Keratinocyte (primary cell): ENCODE data around the gene FRY. TPM values are rescaled to one million over a fixed set of nuclear protein-coding genes. Genes with fewer than 3 reads are reported as not detected.

Source experiments
- DNase-seq: peaks from one replicate; pipeline ENCODE4 v3.0.0-alpha.2; 2011; ENCODE audit warnings: low read depth, missing footprints, low spot score
- FAIRE-seq: peaks from 2 replicates; lab custom pipeline; 2011; peaks lifted over from hg19 to GRCh38; lab: Jason Lieb, UNC
- H2AFZ ChIP-seq: 2 replicates; pipeline ENCODE4 v1.6.0; 2012; ENCODE audit warnings: low read length, control low read depth, inconsistent platforms; ENCODE audit not compliant: control insufficient read depth
- H3K27ac ChIP-seq: 2 replicates; pipeline ENCODE4 v1.5.1; 2011; ENCODE audit warnings: low read length; ENCODE audit not compliant: control insufficient read depth, insufficient read depth
- H3K27me3 ChIP-seq: 3 replicates; pipeline ENCODE4 v1.6.0; 2011; ENCODE audit warnings: low read length; ENCODE audit not compliant: control insufficient read depth, insufficient read depth; ENCODE audit errors: extremely low read depth
- H3K36me3 ChIP-seq, 2 experiments: 2 replicates in 1 of 2; 3 replicates in 1 of 2; pipeline ENCODE4 v1.5.1; 2011; ENCODE audit warnings: low read length in 2 of 2, mild to moderate bottlenecking in 1 of 2; ENCODE audit not compliant: control insufficient read depth in 2 of 2, insufficient read depth in 2 of 2; ENCODE audit errors: extremely low read depth in 1 of 2
- H3K4me1 ChIP-seq: 3 replicates; pipeline ENCODE4 v1.5.1; 2011; ENCODE audit warnings: low read length; ENCODE audit not compliant: control insufficient read depth, insufficient read depth; ENCODE audit errors: extremely low read depth
- H3K4me2 ChIP-seq: 3 replicates; pipeline ENCODE4 v1.6.0; 2011; ENCODE audit warnings: low read depth, low read length; ENCODE audit not compliant: control insufficient read depth, insufficient read depth; ENCODE audit errors: extremely low read depth
- H3K4me3 ChIP-seq, 3 experiments: fragments of 200-600 bp in 1 of 3; sonication (generic) in 1 of 3; 2 replicates in 2 of 3; 3 replicates in 1 of 3; pipeline ENCODE4 v1.5.1; 2011 to 2016; ENCODE audit warnings: low read length in 3 of 3, mild to moderate bottlenecking in 3 of 3, control low read depth in 2 of 3, inconsistent platforms in 1 of 3, low read depth in 1 of 3, mixed read lengths in 1 of 3, mixed run types in 1 of 3, moderate library complexity in 1 of 3; ENCODE audit not compliant: control insufficient read depth in 2 of 3, insufficient read depth in 2 of 3; ENCODE audit errors: extremely low read depth in 1 of 3
- H3K79me2 ChIP-seq: 2 replicates; pipeline ENCODE4 v1.6.0; 2012; ENCODE audit warnings: low read length; ENCODE audit not compliant: control insufficient read depth, insufficient read depth
- H3K9ac ChIP-seq: 3 replicates; pipeline ENCODE4 v1.6.0; 2011; ENCODE audit warnings: low read length; ENCODE audit not compliant: control insufficient read depth, insufficient read depth; ENCODE audit errors: extremely low read depth
- H3K9me1 ChIP-seq: 3 replicates; pipeline ENCODE4 v1.6.0; 2011; ENCODE audit warnings: low read length; ENCODE audit not compliant: control insufficient read depth, insufficient read depth; ENCODE audit errors: extremely low read depth
- H3K9me3 ChIP-seq: 2 replicates; pipeline ENCODE4 v1.5.1; 2012; ENCODE audit warnings: low read depth, low read length; ENCODE audit not compliant: control insufficient read depth
- H4K20me1 ChIP-seq: 3 replicates; pipeline ENCODE4 v1.6.0; 2011; ENCODE audit warnings: low read length; ENCODE audit not compliant: control insufficient read depth, insufficient read depth; ENCODE audit errors: extremely low read depth
- CTCF ChIP-seq, 3 experiments: IDR thresholded peaks in 1 of 3; conservative IDR thresholded peaks in 1 of 3; optimal IDR thresholded peaks in 1 of 3; 2 replicates in 2 of 3; 3 replicates in 1 of 3; pipeline versions ENCODE3 to v1.5.1; 2011; ENCODE audit warnings: low read length in 3 of 3, mild to moderate bottlenecking in 3 of 3, moderate library complexity in 2 of 3, control low read depth in 1 of 3, inconsistent platforms in 1 of 3; ENCODE audit not compliant: insufficient read depth in 2 of 3; ENCODE audit errors: extremely low read depth in 1 of 3
- EZH2 ChIP-seq: IDR thresholded peaks from one replicate; pipeline ENCODE4 v1.6.1; 2012; ENCODE audit warnings: inconsistent platforms, mild to moderate bottlenecking, low read length, moderate library complexity
- dilution Hi-C: fragments of 300-500 bp; cut with MboI; formaldehyde crosslinking; loops from one replicate; pipeline ENCODE4 v1.7.0; 2020; ENCODE audit warnings: low sequenced_read_pairs; ENCODE audit not compliant: extremely low pct_ligation_motif_present
- polyA plus RNA-seq, 5 experiments: library from polyadenylated mRNA; depleted of rRNA in 3 of 5; stranded (reverse) in 3 of 5; stranded (forward) in 1 of 5; unstranded in 1 of 5; fragments of >200 nt; gene quantifications; 1 replicate in 1 of 5; 2 replicates in 3 of 5; 3 replicates in 1 of 5; pipeline versions ENCODE4 v1.2.1 to v1.2.3, GENCODE V29; 2011 to 2012; ENCODE audit warnings: missing spikeins in 2 of 5, low read depth in 1 of 5, low replicate concordance in 1 of 5

FRY gene
- polyA plus RNA-seq, 1 donor (not counting 4 experiments of a cell fraction or from before 2014, with no cell fraction given), result 0.80 TPM

- dilution Hi-C loops, result no loop called here
- TF ChIP-seq EZH2, result no peak
- TF ChIP-seq CTCF (optimal IDR thresholded peaks at IDR 0.05 in 1 of 3, IDR thresholded peaks at IDR 0.05 in 1 of 3, conservative IDR thresholded peaks at IDR 0.05 in 1 of 3; ENCODE audit: extremely low read depth in 1 of 3, insufficient read depth in 2 of 3, low read length in 3 of 3), result peak; percentile 13 to 48 (median 36)
- H3K9me1 ChIP-seq, result no peaks in the 10 kb centered on the region
These were observed 227.5 kb downstream of the FRY start for GRCh38 chr13:32259116-32259515.

GRCh38 chr13:32261567-32261966, 230.0 kb downstream of the FRY start:
- H3K4me3 ChIP-seq, result no peak overlapping the region
- FAIRE-seq (peak; percentile 87), DNase-seq (peak; percentile 28)
- no peaks in the 10 kb centered on the region for H4K20me1 ChIP-seq
- no peaks in the 10 kb centered on the region for H3K9me1 ChIP-seq
- H3K9ac ChIP-seq, result no peak overlapping the region
- H3K9me3 ChIP-seq, result no peaks in the 10 kb centered on the region
- no peaks in the 10 kb centered on the region for H3K36me3 ChIP-seq
- H3K27me3 ChIP-seq, result no peaks in the 10 kb centered on the region
- TF ChIP-seq EZH2, result no peak
- TF ChIP-seq CTCF (optimal IDR thresholded peaks at IDR 0.05 in 1 of 3, IDR thresholded peaks at IDR 0.05 in 1 of 3, conservative IDR thresholded peaks at IDR 0.05 in 1 of 3; ENCODE audit: extremely low read depth in 1 of 3, insufficient read depth in 2 of 3, low read length in 3 of 3), result no peak
- H2AFZ ChIP-seq, result peak overlapping the region; percentile 20
- H3K4me2 ChIP-seq, result peak overlapping the region; percentile 57
- dilution Hi-C loops, result no loop called here
- peaks cover 17% of the 10 kb centered on the region for H3K4me1 ChIP-seq
- no peak overlapping the region for H3K27ac ChIP-seq
- H3K79me2 ChIP-seq, result no peaks in the 10 kb centered on the region

More at GRCh38 chr13:32259116-32259515, 227.5 kb downstream of the FRY start:
- Histone ChIP-seq H3K27me3 (no peaks in the 10 kb centered on the region), H2AFZ (no peak overlapping the region), H3K4me3 (no peak overlapping the region), H3K9ac (no peak overlapping the region), H3K9me3 (no peaks in the 10 kb centered on the region), H3K36me3 (no peaks in the 10 kb centered on the region), H4K20me1 (no peaks in the 10 kb centered on the region), H3K4me2 (no peak overlapping the region), H3K4me1 (peaks cover 25% of the 10 kb centered on the region), H3K27ac (no peak overlapping the region), H3K79me2 (no peaks in the 10 kb centered on the region)
- FAIRE-seq (peak; percentile 48), DNase-seq (no peak)
